DMS114 treated with DMSO at 0.1 percent for 48 hours (cell line): ENCODE data around the gene BCO1.
"Not testable (repeated sequence)": the region's sequence is repeated elsewhere in the genome, so short reads cannot be mapped to it uniquely, and the experiment has no call there.

Experiments
- DNase-seq: peaks from one replicate; lab custom pipeline; 2025; ENCODE audit not compliant: unreplicated experiment; lab: John Stamatoyannopoulos, UW

The BCO1 gene, protein sequence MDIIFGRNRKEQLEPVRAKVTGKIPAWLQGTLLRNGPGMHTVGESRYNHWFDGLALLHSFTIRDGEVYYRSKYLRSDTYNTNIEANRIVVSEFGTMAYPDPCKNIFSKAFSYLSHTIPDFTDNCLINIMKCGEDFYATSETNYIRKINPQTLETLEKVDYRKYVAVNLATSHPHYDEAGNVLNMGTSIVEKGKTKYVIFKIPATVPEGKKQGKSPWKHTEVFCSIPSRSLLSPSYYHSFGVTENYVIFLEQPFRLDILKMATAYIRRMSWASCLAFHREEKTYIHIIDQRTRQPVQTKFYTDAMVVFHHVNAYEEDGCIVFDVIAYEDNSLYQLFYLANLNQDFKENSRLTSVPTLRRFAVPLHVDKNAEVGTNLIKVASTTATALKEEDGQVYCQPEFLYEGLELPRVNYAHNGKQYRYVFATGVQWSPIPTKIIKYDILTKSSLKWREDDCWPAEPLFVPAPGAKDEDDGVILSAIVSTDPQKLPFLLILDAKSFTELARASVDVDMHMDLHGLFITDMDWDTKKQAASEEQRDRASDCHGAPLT

DNA sequence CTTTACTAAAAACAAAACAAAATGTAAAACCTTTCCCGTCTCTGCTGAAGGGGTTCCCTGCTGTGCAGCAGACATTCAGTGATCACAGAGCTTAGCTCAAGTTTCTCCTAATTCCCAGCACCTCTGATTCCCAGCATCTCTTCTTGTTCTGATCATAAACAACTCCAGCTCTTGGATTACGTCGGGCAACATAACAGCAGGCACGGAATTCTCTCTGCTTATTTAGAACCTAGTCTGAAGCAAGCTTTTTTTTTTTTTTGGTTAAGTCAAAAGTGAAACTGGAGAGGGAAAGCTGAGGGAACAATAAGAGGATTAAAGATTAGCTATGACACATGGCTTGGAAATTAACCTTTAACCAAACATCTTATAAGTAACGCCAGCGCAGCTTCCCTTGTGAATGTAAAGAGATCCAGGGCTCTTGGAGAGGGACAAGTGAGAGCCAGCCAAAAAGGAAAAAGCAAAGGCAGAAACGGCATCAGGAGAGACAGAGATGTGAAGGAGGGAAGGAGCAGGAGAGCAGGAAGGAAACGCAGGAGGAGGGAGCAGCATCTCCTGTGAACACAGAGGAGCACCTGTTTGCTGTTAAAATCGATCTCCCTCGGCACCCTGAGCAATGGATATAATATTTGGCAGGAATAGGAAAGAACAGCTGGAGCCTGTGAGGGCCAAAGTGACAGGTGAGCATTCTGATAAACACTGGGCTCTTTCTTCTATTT, at the start of gene BCO1:
Gene BCO1 (plus strand): TSS at position 394 of the 716 bp plus-strand sequence. CDS start 220 bp downstream, at position 614.
- no peak for DNase-seq

DNA sequence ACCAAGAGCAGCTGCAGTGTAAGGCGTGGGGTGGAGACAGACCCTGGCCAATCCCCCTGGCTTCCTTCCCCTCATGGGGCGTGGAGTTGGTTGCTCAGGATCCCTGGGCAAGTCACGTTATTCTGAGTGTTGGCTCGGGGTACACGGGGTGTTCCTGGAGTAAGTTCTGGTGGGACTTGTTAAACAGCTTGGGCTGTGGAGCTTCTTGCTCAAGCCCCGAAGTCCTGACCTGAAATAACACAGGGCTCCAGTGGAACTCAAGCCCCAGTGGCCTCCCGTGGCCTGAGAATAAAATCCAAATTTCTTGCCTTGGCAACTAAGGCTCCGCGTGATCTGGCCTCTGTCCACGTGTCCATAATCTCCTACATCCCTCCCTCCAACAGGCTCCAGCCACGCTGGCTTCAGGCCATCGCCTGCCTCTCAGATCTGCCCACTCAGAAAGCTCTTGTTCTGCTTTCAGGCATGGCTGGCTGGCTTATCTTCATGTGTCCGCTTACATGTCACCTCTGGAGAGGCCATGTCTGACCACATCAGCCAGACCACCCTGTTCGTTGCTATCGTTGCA, 49.3 kb upstream of the BCO1 start:
- no peak for DNase-seq

DNA sequence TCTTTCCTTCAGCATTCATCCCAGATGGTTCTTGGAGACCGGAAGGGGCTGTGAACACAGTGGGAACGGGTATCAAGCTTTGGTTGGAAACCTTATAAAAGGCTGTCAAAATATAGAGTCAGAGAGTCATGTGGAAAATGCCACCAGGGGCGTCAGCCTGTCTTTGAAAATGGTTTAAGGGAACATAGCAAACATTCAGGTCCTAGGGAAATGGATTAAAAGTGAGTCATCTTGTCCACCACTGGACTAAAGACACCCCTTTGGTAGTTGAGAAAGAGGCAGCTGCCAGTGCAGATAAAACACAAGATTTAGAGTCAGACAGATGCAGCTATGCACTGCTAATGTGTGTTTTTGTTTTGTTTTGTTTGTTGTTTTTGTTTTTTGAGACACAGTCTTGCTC, 47.8 kb upstream of the BCO1 start:
- no peak for DNase-seq

DNA sequence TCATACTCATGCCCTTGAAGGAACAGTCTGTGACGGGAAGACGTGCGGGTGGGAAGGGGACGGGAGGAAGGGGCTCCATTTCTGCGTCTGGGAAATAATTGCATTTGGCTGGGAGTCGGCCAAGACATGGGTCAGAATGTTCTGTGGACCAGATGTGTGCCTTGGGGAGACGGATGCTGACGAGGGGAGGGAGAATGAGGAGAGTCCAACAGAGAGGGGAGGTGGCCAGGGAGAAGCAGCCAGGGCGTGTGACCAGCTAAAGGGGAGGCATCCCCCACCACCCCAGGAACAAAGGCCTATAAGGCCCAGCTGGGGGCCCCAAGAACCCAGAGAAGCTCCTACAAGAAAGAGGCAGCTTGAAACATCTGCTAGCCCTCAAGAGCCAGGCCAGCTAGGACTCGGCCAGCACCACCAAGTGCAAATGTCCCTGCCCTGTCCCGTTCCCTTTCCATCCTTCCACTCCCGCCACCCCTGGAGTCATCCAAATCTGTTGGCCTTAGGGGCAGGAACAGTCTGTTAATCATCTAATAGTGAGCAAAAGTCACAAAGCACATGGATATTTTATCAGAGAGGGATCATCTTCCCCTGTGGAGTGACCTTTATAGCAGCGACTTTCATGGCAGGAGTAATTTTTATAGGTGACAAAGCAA, 42.5 kb upstream of the BCO1 start:
- no peak for DNase-seq

DNA sequence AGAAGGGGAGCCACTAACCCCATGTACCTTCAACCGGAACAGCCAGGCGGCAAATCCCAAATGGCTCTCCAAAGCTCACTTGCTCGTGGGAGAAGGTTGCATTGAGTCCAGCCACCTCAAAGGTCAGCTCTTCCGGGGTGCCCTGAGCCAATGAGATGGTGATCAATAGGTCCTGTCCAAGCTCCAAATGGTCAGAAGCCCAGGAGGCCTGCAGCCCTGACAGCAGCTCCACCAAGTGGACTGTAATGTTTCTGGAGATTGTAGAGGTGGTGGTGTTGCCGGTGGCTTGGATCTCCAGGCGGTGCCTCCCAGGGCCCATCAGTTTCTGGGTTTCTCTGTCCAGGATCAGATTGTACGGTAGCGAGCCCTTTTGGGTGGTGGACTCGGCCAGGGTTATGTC, 39.9 kb upstream of the BCO1 start:
- no peak for DNase-seq

DNA sequence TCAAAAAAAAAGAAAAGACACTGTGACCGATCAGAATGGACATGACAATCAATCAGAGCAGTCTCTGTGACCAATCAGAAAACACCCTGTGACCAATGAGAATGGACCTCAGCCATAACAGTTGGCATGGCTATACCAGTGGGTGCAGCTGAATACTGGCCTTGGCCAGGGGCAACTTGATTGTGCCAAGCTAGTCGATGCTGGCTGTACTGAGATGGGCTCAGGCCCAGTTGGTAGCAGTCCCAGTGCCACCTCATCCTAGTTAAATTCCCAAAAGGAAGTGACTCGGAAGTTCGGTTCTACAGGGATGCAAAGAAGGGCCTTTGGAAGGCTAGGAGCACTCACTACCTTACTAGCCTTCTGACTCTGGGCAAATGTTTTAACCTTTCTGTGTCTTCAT, 37.2 kb upstream of the BCO1 start:
- DNase-seq: no peak

DNA sequence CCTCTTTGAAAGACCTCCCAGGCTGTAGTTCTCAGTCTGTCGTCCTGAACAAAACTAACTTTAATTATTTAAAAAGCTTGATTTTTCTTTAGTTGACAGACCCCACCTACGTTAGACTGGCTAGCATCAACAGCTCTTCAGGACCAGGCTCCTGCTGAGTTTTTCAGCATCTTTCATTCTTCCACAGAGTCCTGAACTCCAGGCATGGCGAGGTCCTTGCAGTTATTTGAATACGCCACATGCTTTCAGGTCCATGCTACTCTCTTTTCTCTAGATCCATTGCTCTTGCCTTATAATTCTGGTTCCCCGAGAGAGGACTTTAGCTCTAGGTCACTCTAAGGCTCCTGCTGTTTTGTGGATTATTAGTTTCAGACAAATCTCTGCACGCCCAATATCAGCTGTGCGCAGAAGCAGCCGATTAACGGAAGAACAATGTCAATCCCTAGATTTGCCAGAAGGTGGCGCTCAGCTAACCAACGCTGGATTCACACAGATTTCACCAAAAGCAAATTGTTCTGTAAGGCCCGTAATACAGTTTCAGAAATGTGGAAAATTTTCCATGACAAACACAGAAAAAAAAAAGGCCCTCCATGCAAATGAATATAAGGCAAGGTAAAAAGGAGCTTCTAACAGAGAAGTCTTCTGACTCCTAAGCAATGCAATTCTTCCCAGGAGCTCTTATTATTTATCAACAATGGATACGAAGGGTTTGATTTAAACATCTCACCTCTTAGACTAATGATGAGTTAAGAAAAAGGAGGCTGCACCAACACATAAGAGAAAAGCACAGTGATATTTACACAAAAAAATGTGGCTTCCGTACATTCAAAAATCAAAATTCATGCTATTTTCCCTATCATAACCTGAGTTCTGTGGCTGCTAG, 33.5 kb upstream of the BCO1 start:
- peak; percentile 38 for DNase-seq

DNA sequence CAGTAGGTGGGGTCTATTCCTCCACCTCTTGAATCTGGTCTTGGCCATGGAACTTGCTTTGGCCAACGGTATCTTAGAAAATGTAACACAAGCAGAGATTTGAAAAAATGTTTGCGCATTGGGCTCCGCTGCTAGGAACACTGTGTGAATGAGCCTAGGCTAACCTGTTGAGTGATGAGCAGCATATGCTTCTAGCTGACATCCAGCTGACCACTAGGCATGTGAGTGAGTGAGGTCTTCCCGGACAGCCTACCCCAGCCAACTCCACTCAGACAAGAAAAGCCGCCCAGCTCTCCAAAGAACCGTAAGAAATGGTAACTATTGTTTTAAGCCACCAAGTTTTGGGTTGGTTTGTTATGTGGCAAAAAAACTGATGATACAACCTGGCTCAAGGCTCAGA, 31.4 kb upstream of the BCO1 start:
- no peak for DNase-seq

DNA sequence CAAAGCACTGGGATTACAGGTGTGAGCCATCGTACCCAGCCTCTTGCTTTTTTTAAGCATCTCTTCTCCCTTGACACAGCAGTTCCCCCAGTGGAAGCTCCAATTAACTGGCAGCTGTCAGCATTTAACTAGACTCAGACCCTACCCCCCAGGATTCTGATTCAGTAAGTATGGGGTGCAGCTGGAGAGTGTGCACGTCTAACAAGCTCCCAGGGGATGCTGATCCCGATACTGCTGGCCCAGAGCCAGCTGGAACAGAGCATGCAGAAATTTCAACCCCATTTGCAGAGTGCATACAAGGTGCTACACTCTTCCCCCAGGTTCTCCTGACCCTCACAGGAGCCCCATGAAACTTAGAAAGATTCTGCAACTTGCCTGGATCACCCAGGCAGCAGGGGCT, 27.7 kb upstream of the BCO1 start:
- no peak for DNase-seq

DNA sequence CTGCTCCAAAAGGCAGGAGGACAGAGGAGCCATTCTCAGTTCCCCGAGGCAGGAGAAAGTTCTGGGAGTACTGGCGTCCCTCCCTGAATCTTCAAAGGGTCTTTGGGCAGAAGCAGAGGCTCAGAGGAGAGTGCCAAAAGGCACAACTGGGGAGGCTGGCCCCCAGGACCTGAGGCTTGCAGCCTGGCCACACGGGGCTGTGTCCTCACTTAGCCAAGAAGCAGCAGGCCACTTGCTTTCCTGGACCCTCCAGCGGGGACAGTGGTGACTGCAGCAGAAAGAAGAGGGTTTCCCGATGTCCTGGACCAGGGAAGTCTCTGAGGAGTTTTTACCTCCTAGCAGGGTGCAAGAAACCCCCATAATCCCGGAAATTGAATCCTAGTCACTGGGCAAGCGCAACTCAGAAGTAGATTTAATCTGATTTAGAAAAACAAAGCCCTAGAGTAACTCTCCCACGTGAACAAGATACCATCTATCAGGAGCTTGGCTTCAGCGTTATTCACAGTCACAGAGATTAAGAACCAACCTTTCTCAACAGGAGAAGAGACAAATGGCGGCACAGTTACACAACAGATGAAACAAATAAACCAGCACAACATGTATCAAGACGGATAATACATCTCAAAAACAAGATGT, 25.5 kb upstream of the BCO1 start:
- no peak for DNase-seq

DNA sequence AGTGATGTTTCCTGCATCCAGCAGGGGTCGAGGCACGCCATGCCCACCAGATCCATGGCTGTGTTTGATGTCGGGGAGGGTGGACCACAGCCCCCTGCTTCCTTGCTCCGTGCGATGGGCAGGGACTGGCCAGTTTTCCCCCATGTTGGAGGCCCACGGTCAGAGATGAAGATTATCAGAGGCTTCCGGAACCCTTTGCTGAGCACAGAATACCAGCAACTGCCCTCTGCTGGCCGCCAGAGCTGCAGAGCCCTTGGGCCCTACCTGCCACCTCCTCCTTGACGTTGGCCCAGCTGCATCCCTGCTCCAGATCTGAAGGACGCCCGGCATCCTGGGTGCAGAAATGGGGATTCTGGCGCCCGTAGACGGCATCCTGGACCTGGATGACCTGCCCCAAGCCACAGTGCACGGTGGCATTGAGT, 23.7 kb upstream of the BCO1 start:
- no peak for DNase-seq

DNA sequence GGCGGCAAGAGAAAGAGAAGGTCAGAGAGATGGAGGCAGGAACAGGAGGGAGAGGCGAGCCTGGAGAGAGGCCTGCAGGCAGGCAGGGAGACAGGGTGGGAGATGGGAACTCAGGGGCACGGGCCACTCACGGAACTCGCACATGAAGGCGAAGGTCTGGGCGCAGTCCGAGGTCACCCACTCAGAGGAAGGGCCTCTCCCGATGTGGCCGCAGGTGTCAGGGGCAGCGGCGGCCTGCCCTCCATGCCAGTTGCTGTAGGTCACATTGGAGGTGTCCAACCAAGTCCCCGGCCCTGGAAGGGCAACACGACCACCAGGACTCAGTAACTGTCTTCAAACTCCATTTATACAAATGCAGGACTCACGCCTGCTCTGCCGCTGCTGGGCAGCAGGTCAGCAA, 22.4 kb upstream of the BCO1 start:
- no peak for DNase-seq

DNA sequence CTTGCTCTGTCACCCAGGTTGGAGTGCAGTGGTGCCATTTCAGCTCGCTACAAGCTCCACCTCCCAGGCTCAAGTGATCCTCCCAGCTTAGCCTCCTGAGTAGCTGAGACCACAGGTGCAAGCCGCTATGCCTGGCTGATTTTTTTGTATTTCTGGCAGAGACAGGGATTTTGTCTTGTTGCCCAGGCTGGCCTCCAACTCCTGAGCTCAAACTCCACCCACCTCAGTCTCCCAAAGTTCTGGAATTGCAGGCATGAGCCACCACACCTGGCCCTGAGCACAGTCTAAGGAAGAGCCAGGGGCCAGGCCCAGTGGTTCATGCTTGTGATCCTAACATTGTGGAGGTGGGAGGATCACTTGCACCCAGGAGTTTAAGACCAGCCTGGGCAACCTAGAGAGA, 21.8 kb upstream of the BCO1 start:
- no peak for DNase-seq

DNA sequence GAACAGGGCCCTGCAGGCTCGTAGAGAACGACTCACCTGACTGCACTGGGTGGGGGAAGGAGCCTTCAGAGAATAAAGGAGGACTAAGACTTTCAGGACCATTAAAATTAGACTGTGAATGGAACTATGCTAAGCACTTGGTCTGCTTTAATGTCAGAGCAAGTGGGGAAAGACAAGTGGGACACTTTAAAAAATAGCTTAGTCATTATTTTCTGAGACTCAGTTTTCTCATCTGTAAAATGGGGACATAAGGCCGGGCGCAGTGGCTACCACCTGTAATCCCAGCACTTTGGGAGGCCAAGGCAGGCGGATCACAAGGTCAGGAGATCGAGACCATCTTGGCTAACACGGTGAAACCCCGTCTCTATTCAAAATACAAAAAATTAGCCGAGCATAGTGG, 19.3 kb upstream of the BCO1 start:
- no peak for DNase-seq

DNA sequence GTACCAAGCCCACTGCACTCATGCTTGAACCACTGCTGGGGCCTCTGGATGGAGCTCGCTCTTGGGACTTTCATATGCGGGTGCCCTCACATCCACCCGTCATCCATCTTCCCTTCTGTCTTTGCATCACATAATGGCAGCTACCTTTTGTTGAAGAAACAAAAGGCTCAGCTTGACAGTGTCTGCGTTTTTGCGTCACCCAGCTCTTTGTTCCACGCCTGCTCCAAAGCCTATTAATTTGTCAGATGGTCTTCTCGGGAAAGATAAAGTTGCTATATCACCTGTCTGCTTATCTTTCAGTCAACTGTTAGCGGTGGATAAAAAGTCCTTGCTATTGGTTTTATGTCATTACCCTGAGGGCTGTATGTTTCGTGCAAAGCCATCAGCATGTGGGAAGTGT, 18.1 kb upstream of the BCO1 start:
- DNase-seq: no peak

DNA sequence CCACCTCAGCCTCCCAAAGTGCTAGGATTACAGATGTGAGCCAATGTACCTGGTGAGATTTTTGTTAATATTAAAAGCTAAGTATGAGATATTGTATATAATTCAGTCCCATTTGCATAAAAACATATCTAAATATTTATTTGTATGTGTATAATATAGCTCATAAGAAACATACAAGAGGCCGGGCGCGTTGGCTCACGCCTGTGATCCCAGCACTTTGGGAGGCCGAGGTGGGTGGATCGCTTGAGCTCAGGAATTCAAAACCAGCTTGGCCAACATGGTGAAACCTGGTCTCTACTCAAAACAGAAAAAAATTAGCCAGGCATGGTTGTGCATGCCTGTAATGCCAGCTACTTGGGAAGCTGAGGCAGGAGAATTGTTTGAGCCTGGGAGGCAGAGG, 16.8 kb upstream of the BCO1 start:
- no peak for DNase-seq

DNA sequence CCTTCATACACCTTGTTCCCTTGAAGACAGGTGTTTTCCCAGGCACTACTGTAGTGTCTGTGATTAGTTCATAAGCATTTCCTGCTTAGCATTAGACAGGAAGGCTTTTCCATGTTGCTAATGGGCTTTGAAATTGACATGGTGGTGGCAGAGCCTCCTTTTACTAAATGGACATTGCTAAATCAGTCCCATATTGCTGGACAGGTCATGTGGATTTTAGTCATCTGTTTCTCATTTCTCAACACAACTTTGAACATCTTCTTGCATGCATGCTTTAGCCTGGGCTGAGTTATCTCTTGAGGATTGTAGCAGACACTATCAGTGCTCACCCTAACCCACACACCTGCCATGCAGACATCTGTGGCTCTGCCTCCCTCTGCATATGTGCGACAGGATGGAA, 13.7 kb upstream of the BCO1 start:
- DNase-seq: no peak

DNA sequence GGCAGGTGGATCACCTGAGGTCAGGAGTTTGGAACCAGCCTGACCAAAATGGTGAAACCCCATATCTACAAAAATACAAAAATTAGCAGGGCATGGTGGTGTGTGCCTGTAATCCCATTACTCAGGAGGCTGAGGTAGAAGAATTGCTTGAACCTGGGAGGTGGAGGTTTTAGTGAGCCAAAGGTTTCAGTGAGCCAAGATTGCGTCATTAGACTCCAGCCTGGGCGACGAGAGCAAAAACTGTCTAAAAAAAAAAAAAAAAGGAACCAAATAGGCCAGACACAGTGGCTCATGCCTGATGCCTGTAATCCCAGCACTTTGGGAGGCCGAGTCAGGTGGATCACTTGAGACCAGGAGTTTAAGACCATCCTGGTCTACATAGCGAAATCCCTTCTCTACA, 12.8 kb upstream of the BCO1 start:
- not testable (repeated sequence) for DNase-seq

DNA sequence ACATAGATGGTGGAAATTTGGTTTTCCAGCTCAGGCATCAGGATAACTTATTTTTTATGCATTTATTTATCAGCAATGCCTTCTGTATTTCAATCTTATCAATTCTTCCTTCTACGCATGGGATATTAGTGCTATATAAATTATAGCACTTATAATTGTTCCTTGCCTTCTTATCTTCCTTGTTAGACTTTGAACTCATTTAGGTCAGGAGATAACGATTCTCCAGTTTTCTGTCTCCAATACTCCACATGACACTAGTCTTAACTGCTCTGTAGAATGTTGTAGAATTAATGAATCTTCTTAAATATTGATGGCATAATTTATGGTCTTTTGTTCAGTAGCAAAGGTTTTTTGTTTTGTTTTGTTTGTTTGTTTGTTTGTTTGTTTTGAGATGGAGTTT, 10.7 kb upstream of the BCO1 start:
- no peak for DNase-seq

DNA sequence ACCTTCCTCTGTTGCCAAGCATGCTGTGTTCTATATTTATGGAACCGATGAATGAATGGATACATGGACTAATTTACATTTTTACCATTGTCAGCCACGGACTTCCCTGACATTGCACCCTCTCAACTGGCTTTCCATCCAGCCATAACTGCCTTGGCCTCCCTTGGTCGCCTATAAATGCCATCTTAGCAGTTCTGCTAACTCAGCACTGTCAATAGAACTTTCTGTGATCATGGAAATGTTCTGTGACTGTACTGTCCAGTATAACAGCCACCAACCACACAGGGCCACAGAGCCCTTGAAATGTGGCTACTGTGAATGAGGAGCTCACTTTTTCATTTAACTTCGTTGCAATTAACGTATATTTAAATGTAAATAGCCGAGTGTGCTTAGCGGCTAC, 8.7 kb upstream of the BCO1 start:
- DNase-seq: no peak
